AG04449 (cell line): ENCODE results near the gene CEMIP.

ENCODE experiments used
- CTCF ChIA-PET: fragments of 350-600 bp; formaldehyde crosslinking; extraction: SDS; loops from one replicate; lab custom pipeline; 2021; ENCODE audit warnings: antibody characterized with exemption; lab: Yijun Ruan, JAX
- POLR2A ChIA-PET: fragments of 400-600, 350-600 bp; formaldehyde crosslinking; extraction: SDS; loops from one replicate; lab custom pipeline; 2020; ENCODE audit warnings: antibody characterized with exemption, inconsistent platforms; lab: Yijun Ruan, JAX
- DNase-seq: peaks from one replicate; pipeline ENCODE4 v3.0.0-alpha.2; 2010; ENCODE audit warnings: low read depth, low spot score
- H3K4me3 ChIP-seq: 2 replicates; pipeline ENCODE4 v1.5.1; 2011; ENCODE audit warnings: low read depth, mild to moderate bottlenecking, control low read depth, low read length
- CTCF ChIP-seq: IDR thresholded peaks from one replicate; pipeline ENCODE4 v1.5.1; 2011; ENCODE audit warnings: mild to moderate bottlenecking, moderate library complexity, low read length, control low read depth, inconsistent platforms; ENCODE audit not compliant: insufficient read depth; ENCODE audit errors: missing control alignments

CEMIP gene

DNA sequence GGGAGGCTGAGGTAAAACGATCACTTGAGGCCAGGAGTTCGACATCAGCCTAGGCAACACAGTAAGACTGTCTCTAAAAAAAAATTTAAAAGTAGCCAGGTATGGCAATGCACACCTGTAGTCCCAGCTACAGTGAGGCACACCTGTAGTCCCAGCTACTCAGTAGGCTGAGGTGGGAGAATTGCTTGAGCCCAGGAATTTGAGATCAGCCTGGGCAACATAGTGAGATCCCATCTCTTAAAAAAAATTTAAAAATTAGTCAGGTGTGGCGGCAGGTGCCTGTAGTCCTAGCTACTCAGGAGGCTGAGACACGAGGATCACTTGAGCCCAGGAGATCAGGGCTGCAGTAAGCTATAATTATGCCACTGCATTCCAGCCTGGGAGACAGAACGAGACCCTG is 203.7 kb downstream of the CEMIP start:
- ChIA-PET CTCF (interaction anchor here (1.4 to 1.8 kb wide), 2 partner anchors 13 to 126 kb away, joined by 3 to 5 read pairs; no protein-coding TSS in a partner anchor), POLR2A (no interaction called here)
- no peak overlapping the region for H3K4me3 ChIP-seq
- TF ChIP-seq CTCF: no peak
- DNase-seq: no peak

DNA sequence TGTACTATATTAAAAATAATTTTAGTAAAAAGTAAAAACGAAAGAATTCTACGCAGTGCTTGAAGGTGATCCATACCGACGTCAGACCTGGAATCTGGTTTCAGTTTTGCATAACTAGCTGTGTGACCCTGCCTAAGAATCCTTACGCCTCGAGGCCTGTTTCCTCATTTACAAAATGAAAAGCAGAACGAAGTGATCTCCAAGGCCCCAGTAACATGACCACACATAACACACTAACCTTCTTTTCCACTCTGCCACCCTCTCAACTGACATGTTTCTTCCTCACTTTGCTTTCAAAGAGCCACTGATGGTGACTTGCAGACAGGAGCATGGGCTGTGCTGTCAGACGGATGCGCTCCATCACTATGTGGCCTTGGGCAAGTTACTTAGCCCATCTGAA is 205.7 kb downstream of the CEMIP start:
- CTCF ChIA-PET: interaction anchor here (1.1 to 5.6 kb wide), 5 partner anchors 8 to 417 kb away, joined by 3 to 34 read pairs (median 10); no protein-coding TSS in a partner anchor
- DNase-seq: no peak
- no peak for TF ChIP-seq CTCF
- POLR2A ChIA-PET: no interaction called here
- H3K4me3 ChIP-seq: no peak overlapping the region

DNA sequence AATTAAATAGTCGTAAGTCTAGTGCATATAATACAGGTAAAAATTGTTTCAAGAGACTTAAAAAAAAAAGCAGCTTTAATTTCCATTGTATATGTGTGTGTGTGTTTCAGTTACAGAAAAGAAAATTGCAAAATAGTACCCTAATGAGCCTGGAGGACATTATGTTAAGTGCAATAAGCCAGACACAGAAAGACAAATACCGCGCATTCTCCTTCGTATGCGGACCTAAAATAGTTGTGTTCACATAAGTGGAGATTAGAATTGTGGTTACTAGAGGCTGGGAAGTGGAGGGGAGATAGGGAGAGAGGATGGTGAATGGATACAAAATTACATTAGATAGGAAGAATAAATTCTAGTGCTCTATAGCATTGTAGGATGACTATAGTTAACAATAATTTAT is 206.8 kb downstream of the CEMIP start:
- ChIA-PET CTCF (interaction anchor here (1.5 to 5.6 kb wide), 5 partner anchors 9 to 282 kb away, joined by 3 to 34 read pairs (median 10); no protein-coding TSS in a partner anchor), POLR2A (no interaction called here)
- DNase-seq: no peak
- no peak for TF ChIP-seq CTCF
- H3K4me3 ChIP-seq: no peak overlapping the region

DNA sequence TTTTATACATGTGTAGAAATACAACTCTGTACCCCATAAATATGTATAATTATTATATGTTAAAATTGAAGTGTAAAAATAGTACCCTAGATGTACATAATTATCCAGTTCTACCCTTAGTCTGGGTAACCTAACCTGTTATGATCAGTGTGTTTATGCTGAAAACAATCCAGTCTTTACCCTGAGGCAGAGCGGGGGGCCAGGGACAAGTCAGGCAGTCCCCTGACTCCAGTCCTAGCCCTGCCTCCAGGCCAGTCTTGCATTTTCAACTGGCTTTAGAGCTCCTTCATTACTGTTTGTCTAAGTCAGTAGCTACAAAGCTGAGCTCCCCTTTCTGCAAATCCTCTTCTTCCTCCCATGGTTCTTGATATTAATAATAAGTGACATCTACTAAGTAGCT is 207.3 kb downstream of the CEMIP start:
- TF ChIP-seq CTCF: no peak
- ChIA-PET POLR2A (no interaction called here), CTCF (interaction anchor here (1.5 to 5.6 kb wide), 5 partner anchors 9 to 282 kb away, joined by 3 to 34 read pairs (median 10); no protein-coding TSS in a partner anchor)
- DNase-seq: no peak
- H3K4me3 ChIP-seq: no peak overlapping the region

DNA sequence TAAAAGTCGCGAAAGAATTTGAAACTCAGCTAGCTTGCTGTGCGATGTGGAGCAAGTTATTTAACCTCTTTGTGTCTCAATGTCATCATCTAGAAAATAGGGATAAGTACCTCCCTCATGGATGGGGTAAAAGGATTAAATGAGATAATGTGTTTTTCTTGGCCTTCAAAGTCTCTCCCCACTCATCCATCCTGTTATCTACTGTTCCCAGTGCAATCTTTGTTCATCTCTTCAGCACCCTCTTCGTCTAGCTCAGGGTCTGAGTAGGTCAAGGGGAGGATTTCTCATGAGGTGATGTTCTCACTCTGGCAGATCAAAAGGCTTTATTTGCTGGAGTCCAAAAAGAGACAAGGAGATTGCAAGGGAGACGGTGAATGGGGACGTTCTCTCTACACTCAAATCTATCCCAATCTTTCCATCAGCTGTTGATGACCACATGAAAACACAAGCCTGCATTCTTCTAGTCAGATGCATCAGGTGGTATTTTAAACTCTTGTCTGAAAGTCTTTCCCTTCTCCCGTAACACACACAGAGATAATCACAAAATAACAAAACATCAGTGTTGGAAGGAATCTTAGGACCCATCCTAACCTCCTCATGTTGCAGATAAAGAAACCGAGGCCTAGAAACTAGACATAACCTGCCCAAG is 209.1 kb downstream of the CEMIP start:
- no peak for DNase-seq
- TF ChIP-seq CTCF: no peak
- ChIA-PET POLR2A (no interaction called here), CTCF (interaction anchor here (0.9 to 5.6 kb wide), 5 partner anchors 8 to 278 kb away, joined by 3 to 34 read pairs (median 9); no protein-coding TSS in a partner anchor)
- H3K4me3 ChIP-seq: peak overlapping the region; percentile 90

DNA sequence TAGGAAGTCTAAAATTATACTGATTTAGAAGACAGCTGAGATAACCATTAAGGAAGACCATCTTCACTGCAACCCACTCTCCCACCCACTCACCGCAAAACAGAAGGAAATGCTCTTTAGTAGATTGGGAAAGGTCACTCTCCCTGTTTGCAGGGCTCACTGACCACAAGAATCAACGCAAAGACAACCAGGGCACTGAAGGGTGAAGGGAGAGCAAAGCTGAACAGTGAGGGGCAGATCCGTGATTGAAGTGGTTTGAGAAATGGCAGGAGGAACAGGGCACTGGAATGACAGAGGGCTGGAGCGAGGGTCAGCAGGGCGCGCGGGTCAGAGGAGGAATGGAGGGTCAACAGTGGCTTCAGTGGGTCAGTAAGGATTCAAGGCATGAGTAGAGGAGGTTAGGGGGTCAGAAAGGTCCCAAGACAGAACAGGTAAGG is 209.9 kb downstream of the CEMIP start:
- no peak for DNase-seq
- CTCF ChIA-PET: interaction anchor here (1.9 to 5.6 kb wide), 3 partner anchors 9 to 277 kb away, joined by 5 to 34 read pairs (median 9); no protein-coding TSS in a partner anchor
- POLR2A ChIA-PET: no interaction called here
- peak overlapping the region; percentile 90 for H3K4me3 ChIP-seq
- TF ChIP-seq CTCF: no peak
